IPS-18a (cell line): ENCODE data around the gene EBF4.
"Not testable (repeated sequence)": the region's sequence is repeated elsewhere in the genome, so short reads cannot be mapped to it uniquely, and the experiment has no call there.

Source experiments
- H3K27ac ChIP-seq: one replicate; pipeline ENCODE4 v1.5.1; 2013; ENCODE audit warnings: low read length
- H3K27me3 ChIP-seq: one replicate; pipeline ENCODE4 v1.6.1; 2013; ENCODE audit warnings: mild to moderate bottlenecking, low read length; ENCODE audit not compliant: control insufficient read depth, insufficient read depth
- H3K36me3 ChIP-seq: one replicate; pipeline ENCODE4 v1.6.1; 2013; ENCODE audit warnings: low read depth, low read length; ENCODE audit not compliant: control insufficient read depth
- H3K4me1 ChIP-seq: one replicate; pipeline ENCODE4 v1.6.1; 2013; ENCODE audit warnings: low read depth, low read length; ENCODE audit not compliant: control insufficient read depth
- H3K4me3 ChIP-seq: one replicate; pipeline ENCODE4 v1.5.1; 2013; ENCODE audit warnings: low read length
- H3K9ac ChIP-seq: one replicate; pipeline ENCODE4 v1.6.1; 2013; ENCODE audit warnings: mild to moderate bottlenecking, low read length, moderate library complexity
- H3K9me3 ChIP-seq: one replicate; pipeline ENCODE4 v1.6.1; 2013; ENCODE audit warnings: low read depth, low read length; ENCODE audit not compliant: control insufficient read depth

Gene EBF4

GRCh38 chr20:2684817-2685216 is 7.8 kb upstream of the EBF4 start:
- not testable (repeated sequence) for H3K36me3 ChIP-seq, H3K9ac ChIP-seq, H3K4me1 ChIP-seq, H3K27ac ChIP-seq, H3K9me3 ChIP-seq, H3K4me3 ChIP-seq
- peaks cover 54% of the 10 kb centered on the region for H3K27me3 ChIP-seq

- Histone ChIP-seq H3K9me3 (no peaks in the 10 kb centered on the region), H3K4me3 (no peak overlapping the region), H3K27me3 (peaks cover 72% of the 10 kb centered on the region), H3K9ac (no peak overlapping the region), H3K36me3 (no peaks in the 10 kb centered on the region), H3K4me1 (no peaks in the 10 kb centered on the region), H3K27ac (no peak overlapping the region)
Observed at GRCh38 chr20:2687514-2687913, 5.1 kb upstream of the EBF4 start.

GRCh38 chr20:2688041-2688591 is 4.5 kb upstream of the EBF4 start:
- Histone ChIP-seq H3K4me3 (no peak overlapping the region), H3K4me1 (no peaks in the 10 kb centered on the region), H3K27me3 (peaks cover 72% of the 10 kb centered on the region), H3K9me3 (no peaks in the 10 kb centered on the region), H3K9ac (no peak overlapping the region), H3K27ac (no peak overlapping the region), H3K36me3 (no peaks in the 10 kb centered on the region)

- Histone ChIP-seq H3K9ac (no peak overlapping the region), H3K36me3 (no peaks in the 10 kb centered on the region), H3K27ac (no peak overlapping the region), H3K4me1 (peaks cover 8% of the 10 kb centered on the region), H3K4me3 (no peak overlapping the region), H3K9me3 (no peaks in the 10 kb centered on the region), H3K27me3 (peaks cover 89% of the 10 kb centered on the region)
Observed at GRCh38 chr20:2690213-2690612, 2.4 kb upstream of the EBF4 start.

- H3K27me3 ChIP-seq = peaks cover 89% of the 10 kb centered on the region
- H3K4me3 ChIP-seq = no peak overlapping the region
- no peak overlapping the region for H3K9ac ChIP-seq
- H3K4me1 ChIP-seq = peaks cover 9% of the 10 kb centered on the region
- H3K9me3 ChIP-seq = no peaks in the 10 kb centered on the region
- no peak overlapping the region for H3K27ac ChIP-seq
- H3K36me3 ChIP-seq = no peaks in the 10 kb centered on the region
Observed at GRCh38 chr20:2690718-2691117, 1.9 kb upstream of the EBF4 start.

GRCh38 chr20:2691127-2691526 is 1.5 kb upstream of the EBF4 start:
- Histone ChIP-seq H3K9me3 (no peaks in the 10 kb centered on the region), H3K4me1 (peaks cover 9% of the 10 kb centered on the region), H3K36me3 (no peaks in the 10 kb centered on the region), H3K27ac (no peak overlapping the region), H3K27me3 (peaks cover 89% of the 10 kb centered on the region), H3K9ac (no peak overlapping the region), H3K4me3 (no peak overlapping the region)

- Histone ChIP-seq H3K4me1 (peaks cover 9% of the 10 kb centered on the region), H3K9me3 (no peaks in the 10 kb centered on the region), H3K9ac (no peak overlapping the region), H3K27ac (no peak overlapping the region), H3K27me3 (peaks cover 90% of the 10 kb centered on the region), H3K36me3 (no peaks in the 10 kb centered on the region), H3K4me3 (peak overlapping the region; percentile 40)
Observed at GRCh38 chr20:2691663-2692035, 931 bp upstream of the EBF4 start.

- H3K36me3 ChIP-seq = no peaks in the 10 kb centered on the region
- no peaks in the 10 kb centered on the region for H3K9me3 ChIP-seq
- H3K4me3 ChIP-seq = no peak overlapping the region
- H3K4me1 ChIP-seq = peaks cover 9% of the 10 kb centered on the region
- H3K9ac ChIP-seq = no peak overlapping the region
- H3K27ac ChIP-seq = no peak overlapping the region
- H3K27me3 ChIP-seq = peaks cover 82% of the 10 kb centered on the region
Observed at GRCh38 chr20:2692886-2693285, 306 bp downstream of the EBF4 start.

- peak overlapping the region; percentile 12 for H3K4me3 ChIP-seq
Observed at GRCh38 chr20:2693286-2694007, 867 bp downstream of the EBF4 start.

GRCh38 chr20:2694008-2694471 is 1.5 kb downstream of the EBF4 start:
- no peak overlapping the region for H3K9ac ChIP-seq
- no peaks in the 10 kb centered on the region for H3K9me3 ChIP-seq
- H3K36me3 ChIP-seq = no peaks in the 10 kb centered on the region
- peaks cover 9% of the 10 kb centered on the region for H3K4me1 ChIP-seq
- no peak overlapping the region for H3K27ac ChIP-seq
- peaks cover 76% of the 10 kb centered on the region for H3K27me3 ChIP-seq
- peak overlapping the region; percentile 12 for H3K4me3 ChIP-seq

More at GRCh38 chr20:2693286-2694007, 867 bp downstream of the EBF4 start:
- H3K27ac ChIP-seq = no peak overlapping the region
- peaks cover 9% of the 10 kb centered on the region for H3K4me1 ChIP-seq
- H3K36me3 ChIP-seq = no peaks in the 10 kb centered on the region
- no peak overlapping the region for H3K9ac ChIP-seq
- peaks cover 77% of the 10 kb centered on the region for H3K27me3 ChIP-seq
- H3K9me3 ChIP-seq = no peaks in the 10 kb centered on the region

- Histone ChIP-seq H3K27me3 (peaks cover 76% of the 10 kb centered on the region), H3K9ac (no peak overlapping the region)
Observed at GRCh38 chr20:2694519-2694918, 1.9 kb downstream of the EBF4 start.

More at GRCh38 chr20:2694519-2694918, 1.9 kb downstream of the EBF4 start:
- Histone ChIP-seq H3K27ac (no peak overlapping the region), H3K4me1 (peaks cover 9% of the 10 kb centered on the region), H3K36me3 (no peaks in the 10 kb centered on the region), H3K9me3 (no peaks in the 10 kb centered on the region), H3K4me3 (peak overlapping the region; percentile 12)
